Measurements from ENCODE around the gene LRFN4.

LRFN4 gene

GRCh38 chr11:66858939-66859685 is 2.2 kb downstream of the LRFN4 start:
- no peak for DNase-seq

DNA sequence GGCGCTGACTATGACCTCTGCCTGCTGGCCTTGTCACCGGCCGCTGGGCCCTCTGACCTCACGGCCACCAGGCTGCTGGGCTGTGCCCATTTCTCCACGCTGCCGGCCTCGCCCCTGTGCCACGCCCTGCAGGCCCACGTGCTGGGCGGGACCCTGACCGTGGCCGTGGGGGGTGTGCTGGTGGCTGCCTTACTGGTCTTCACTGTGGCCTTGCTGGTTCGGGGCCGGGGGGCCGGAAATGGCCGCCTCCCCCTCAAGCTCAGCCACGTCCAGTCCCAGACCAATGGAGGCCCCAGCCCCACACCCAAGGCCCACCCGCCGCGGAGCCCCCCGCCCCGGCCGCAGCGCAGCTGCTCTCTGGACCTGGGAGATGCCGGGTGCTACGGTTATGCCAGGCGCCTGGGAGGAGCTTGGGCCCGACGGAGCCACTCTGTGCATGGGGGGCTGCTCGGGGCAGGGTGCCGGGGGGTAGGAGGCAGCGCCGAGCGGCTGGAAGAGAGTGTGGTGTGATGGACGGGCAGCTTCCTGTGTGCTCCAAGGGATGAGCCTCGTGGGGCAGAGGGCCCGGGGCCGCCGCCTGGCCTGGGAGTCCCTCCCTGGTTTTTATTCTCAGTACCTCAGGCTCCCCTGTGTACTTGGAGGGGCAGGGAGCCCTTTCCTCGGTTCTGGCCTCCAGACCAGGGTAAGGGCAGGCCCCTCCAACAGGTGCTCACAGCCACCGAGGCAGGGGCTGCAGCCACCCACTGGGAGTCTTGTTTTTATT is 3.0 kb downstream of the LRFN4 start:
- no peak for DNase-seq

DNA sequence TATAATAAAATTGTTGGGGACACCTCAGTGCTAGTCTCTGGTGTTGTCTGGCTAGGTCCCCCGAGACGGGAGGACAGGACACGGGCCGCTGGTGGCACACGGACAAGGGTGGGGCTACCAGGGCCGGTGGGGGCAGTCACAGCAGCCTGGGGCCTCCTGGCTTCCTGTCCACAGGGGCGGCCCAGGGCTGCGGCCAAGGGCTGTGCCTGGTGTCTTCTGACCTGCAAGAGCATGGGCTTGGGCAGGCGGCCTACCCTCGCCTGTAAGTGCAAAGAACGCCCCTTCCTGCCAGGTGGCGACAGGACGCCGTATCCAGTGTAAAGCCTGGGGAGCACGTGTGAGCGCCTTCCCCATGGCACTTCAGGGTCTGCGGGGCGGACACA is 3.6 kb downstream of the LRFN4 start:
- no peak for DNase-seq

- no peak for DNase-seq
These were observed 4.3 kb downstream of the LRFN4 start for GRCh38 chr11:66861038-66861773.

DNA sequence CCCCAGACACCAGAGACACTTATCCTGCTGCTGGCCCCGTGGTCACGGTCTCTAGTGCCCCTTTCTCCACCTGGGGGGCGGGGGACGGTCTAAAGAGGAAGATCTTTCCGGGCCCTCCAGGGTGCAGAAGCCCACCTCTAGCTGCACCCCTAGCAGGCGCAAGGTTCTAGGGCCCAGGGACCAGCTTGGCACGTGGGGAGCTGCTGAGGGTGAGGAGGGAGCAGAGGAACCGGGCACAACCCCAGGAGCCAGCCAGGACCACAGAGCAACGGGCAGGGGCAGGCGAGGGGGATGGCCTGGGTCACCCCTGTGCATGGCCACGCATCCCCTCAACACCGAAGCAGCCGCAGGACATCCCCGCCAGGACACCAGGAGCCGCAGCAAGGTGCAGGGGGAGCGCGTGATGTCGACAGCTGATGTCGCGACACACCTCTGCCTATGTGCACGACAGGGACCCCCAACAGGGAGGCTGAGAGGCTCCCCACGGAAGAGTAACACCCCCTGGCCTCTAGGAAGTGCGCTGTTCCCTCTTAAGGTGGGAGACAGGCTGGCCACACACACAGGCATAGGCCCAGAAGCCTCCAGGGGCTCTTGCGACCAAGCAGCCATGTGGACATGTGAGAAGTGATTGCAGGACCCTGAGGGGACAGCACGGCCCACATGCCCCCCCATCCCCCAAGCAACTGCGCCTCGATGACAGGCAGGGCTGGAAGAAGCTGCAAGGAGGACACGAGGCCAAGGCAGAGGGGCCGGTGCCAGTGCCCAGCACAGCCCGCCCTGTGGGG is 5.1 kb downstream of the LRFN4 start:
- DNase-seq = no peak

DNA sequence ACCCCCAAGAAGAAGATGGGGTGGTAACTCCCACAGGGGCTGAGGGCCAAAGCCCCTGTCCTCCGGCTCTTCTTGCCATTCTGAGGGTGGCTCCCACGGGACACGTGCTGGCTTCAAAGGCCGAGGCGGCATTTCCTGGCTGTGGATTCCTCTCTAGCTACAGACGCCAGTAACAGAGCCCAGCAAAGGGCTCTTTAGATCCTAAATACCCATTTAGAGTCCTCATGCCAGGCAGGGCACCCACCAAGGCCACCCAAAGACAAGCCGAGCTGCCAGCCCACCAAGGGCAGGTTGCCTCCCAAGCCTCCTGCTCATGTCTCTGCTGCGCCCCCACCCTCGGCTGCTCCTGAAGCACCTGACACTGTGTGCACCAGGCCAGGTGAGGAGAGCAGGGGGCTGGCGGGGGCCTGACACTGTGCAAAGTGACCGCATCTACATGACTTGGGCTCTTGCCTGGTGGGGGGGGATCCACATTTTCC is 5.7 kb downstream of the LRFN4 start:
- no peak for DNase-seq

DNA sequence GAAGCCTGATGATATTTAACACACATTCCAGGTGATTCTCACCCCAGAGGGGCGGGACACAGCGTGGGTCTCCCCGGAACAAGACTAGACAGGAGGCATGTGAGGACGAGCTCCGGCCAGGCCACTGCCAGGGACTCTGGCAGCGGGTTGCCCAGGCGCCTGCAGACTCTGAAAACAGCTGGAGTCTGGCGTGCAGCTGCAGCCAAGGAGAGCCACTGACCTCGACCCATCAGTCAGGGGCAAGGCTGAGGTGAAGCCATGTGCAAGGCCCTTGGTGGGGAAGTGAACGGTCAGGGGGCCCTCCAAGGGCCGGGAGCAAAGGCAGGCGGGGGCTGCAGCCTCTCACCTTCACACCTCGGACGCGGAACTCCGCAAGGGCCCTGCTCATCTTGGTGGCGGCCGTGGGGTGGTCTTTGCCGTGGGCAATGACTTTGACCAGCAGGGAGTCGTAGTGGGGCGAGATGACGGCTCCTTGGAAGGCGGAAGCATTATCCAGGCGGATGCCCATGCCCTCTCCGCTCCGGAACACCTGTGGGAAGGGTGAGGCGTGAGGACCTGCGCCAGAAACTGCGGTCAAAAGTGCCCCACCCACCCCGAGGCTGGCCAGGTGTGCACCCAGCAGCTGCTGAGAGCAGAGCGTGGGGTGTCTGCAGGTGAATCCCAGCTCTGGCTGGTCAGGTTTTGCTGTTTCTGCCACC is 6.7 kb downstream of the LRFN4 start:
- no peak for DNase-seq

DNA sequence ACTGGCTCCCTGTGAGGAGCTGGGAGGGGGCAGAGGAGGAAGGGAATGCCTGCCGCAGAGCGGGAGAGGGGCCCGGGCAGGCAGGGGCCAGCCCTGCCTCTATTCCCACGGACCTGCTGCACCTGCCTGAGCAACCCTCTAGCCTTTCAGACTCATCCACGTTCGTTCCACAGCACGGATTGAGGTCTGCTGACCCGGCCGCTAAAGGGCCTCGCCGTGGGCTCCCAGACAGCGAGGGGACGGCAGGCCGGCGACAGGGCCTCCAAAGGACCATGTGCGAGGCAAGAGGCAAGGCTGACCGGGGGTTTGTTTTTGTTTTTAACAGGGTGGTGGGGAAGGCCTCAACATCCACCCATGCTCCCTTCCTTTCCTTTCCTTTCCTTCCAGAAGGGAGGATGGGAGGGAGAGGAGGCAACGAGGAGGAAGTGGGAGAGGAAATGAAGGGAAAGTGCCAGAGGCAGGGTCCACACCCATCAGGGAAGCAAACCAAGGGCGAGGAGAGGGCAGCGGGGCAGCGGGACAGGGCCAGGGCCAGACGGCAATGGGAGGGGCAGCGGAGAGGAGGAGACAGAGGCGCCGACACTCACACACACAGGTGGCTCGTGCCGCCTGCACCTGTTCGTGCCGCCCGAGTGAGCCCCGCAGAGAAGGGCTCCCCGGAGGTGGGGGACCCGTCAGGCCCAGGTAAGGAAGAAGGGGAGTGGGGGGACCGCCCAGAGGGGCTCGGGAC is 7.5 kb downstream of the LRFN4 start:
- no peak for DNase-seq

GRCh38 chr11:66864924-66865697 is 8.2 kb downstream of the LRFN4 start:
- no peak for DNase-seq

- no peak for DNase-seq
These were observed 9.1 kb downstream of the LRFN4 start for GRCh38 chr11:66866007-66866406.

DNA sequence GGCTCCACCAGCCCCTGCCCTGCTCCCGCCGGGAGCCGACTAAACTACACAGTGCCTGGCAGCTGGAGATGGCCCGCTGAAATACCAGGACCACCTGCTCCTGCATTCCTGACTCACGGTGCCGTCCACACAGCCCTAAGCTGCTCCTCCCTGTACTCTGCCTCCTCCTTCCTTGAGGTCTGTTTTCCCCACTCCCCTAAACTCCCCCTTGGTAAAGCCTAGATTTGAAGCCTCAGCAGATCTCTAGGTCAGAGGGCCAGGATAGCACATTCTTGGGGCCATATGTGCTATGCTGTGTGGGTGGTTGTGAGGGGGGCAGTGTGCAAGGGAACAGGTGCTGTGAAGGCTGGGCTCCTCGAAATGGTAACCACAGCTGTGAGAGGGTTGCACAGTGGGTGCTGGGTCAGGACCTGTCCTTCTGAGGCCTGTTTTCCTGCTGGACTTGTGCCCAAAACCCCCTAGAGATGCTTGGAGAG is 9.7 kb downstream of the LRFN4 start:
- DNase-seq = no peak

GRCh38 chr11:66867425-66868040 is 10.7 kb downstream of the LRFN4 start:
- no peak for DNase-seq

DNA sequence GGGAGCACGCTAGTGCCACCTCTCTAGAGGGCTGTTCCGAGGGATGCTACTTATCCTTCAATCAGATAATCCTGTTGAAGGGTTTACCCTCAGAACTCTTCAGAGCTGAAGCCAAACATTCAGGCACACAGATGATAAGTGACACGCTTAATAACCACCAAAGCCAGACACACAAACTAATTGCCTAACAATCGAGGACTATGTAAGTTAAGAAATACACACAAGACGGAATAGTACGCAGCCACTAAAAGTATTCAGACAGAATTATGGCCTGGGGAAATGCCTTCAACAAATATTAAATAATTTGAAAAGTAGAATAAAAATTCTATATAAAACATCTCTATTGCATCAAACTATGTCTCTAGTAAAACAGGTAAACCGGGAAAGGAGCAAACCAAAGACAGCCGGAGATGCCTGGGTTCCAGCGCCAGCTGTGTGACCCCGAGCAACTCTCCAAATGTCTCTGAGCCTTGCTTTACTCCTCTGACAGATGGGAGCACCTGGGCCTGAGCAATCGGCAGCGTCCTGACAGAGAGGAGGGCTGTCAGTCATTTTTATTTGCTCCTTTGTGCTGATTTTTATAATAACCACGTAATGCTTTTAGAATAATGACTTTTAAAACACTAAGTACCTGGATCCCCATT is 11.3 kb downstream of the LRFN4 start:
- DNase-seq = no peak

GRCh38 chr11:66868726-66869566 is 12.1 kb downstream of the LRFN4 start:
- DNase-seq = no peak

DNA sequence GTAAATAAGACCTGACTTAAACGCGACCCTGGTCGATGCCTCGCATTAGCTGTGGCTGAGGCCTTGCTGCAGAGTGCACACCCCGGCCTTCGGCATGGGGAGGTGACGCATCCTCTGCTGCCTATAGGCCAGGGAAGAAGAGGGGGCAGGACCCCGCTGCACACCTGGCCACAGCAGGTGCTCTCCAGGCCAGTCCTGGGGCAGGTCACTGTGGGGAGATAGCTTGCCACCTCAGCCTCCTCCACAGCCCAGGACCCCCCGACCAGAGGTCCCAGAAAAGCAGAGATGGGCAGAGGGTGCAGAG is 12.7 kb downstream of the LRFN4 start:
- DNase-seq = no peak

DNA sequence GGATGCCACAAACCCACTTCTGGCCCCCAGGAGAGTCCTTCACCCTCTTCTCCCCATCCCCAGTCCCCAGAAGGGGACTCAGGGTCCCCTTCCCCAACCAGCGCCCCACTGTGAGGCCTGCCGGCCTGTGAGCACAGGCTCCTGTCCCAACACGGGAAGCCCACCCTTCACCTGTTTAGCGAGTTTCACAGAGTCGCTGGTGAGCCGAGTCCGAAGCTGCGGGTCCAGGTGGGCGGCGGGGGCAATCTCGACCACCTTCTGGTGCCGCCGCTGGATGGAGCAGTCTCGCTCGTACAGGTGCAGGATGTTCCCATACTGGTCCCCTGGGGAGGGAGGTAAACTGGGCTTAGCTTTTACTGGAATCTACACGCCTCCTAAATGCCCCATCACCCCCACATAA is 13.3 kb downstream of the LRFN4 start:
- DNase-seq = no peak

GRCh38 chr11:66870616-66871520 is 14.0 kb downstream of the LRFN4 start:
- no peak for DNase-seq

- DNase-seq = no peak
These were observed 14.6 kb downstream of the LRFN4 start for GRCh38 chr11:66871521-66871901.

All from KG1 (cell line).